Measurements from ENCODE around the gene SEC61A2.
"Not testable (repeated sequence)": the region's sequence is repeated elsewhere in the genome, so short reads cannot be mapped to it uniquely, and the experiment has no call there.

Gene SEC61A2

DNA sequence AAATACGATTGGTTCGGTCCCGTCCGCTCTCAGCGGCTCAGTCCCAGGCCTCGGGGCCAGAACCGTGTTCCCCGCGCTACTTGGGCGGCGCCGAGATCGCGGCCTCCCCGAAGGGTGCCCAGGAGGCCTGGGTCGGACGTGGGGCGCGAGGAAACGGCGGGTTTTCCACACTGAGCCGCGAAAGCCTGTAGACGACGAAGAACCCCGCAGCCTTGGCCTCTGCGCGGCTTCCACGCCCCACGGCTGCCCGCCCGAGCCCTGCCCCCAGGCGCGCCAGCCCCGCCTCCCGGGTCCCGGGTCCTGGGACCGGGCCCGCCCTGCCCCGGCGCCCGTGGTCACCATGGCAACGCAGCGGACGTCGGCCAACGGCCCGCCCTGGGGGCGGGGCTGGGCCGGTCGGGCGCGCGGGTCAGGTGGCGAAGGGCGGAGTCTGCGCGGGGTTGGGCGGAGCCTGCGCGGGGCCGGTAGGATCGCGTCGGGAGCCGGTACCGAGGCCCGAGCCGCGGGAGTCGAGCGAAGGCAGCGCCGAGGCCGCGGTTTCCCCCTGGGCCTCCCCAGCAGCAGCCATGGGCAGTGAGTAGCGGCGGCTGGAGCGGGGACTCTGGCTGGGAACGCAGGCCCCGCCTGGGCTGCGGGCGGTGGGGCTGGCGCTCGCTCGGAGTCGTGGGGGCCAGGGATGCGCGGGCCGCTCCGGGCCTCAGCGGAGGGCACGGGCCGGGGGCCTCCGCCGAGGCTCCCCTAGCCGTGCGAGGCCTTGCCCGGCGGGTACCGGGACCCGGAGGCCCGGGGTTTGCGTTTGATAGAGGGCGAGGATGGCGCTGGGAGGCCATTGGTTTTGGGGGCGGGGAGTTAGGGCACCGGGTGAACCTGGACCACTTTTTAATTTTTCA is at the start of gene SEC61A2:
Gene SEC61A2 (plus strand): TSS at position 456 of the 890 bp plus-strand sequence. CDS start 111 bp downstream, at position 567.
- DNase-seq (ENCODE audit: low read depth), result peak; percentile 98

DNA sequence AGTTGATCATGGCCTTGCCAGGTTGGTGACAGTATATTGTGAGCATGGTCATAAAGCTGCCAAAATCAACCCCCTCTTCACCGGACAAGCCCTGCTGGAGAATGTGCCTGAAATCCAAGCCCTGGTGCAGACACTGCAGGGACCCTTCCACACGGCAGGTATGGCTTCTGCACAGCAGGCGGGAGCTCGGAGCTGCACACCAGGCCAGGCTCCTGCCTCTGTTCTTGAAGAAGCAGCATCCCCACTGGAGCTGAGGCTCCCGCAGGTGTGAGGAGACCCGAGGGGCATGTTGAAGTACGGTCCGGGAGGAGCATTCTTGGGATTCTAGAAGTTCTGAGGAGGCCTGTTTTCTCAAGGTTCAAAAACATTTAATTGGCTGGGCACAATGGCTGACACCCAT is 48.0 kb upstream of the SEC61A2 start:
- no peak for DNase-seq (ENCODE audit: low read depth)

DNA sequence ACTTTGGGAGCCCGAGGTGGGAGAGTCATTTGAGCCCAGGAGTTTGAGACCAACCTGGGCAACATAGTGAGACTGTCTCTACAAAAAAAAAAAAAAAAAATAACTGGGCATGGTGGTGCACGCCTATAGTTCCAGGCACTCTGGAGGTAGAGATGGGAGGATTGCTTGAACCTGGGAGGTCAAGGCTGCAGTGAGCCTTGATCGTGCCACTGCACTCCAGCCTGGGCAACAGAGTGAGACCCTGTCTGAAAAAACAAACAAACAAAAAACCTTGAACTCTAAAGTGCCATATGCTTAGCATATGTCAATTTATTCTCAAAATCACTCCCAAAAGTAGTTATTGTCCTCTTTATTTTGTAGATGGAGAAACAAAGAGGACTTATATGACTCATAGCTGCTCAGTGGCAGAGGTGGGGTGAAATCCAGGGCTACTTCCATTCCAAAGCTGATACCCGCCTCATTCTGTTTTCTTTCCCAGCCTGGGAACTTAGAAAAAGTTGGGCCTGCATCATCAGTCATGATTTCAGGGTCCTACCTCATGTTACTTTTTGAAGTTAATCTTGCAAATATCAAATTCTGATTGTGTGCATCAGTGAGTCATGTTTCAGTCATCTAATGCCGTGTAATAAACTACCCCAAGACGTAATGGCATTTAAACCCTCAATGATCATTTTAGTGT is 47.5 kb upstream of the SEC61A2 start:
- no peak for DNase-seq (ENCODE audit: low read depth)

DNA sequence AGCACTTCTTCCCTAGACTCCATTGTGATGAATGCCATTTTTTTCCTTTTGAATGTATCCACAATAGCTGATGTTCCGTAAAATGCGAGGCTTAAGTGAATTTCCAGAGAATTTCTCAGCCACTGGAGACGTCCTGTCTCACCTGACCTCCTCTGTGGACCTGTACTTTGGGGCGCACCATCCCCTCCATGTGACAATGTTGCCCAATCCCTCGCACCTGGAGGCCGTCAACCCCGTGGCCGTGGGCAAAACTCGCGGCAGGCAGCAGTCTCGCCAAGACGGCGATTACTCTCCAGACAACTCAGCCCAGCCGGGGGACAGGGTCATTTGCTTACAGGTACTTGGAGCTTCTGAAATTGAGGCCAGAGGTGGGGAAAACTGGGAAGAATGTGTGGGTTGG is 40.6 kb upstream of the SEC61A2 start:
- no peak for DNase-seq (ENCODE audit: low read depth)

DNA sequence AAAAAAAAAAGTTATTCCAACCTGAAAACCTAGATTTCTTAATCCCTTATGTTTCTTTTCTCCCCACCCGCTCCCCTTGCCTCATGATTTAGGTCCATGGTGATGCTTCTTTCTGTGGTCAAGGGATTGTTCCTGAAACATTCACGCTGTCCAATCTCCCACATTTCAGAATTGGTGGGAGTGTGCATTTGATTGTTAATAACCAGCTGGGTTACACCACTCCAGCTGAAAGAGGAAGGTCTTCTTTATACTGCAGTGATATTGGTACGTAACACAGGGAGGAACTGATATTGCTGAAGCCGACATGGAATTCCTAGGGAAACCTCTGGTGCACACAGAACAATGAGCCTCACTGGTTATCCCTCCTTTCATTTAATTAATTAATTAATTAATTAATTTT is 38.1 kb upstream of the SEC61A2 start:
- no peak for DNase-seq (ENCODE audit: low read depth)

DNA sequence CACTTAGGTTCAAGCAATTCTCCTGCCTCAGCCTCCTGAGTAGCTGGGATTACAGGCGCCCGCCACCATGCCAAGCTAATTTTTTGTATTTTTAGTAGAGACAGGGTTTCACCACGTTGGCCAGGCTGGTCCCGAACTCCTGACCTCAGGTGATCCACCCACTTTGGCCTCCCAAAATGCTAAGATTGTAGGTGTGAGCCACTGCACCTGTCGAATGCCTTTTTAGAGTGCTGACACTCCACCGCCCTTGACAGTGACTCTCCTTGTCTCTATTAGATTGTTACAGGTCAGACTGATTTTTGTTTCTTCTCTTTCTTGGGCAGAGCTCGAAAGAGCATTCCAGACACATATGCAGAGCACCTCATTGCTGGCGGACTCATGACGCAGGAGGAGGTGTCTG is 32.1 kb upstream of the SEC61A2 start:
- DNase-seq (ENCODE audit: low read depth), result not testable (repeated sequence)

DNA sequence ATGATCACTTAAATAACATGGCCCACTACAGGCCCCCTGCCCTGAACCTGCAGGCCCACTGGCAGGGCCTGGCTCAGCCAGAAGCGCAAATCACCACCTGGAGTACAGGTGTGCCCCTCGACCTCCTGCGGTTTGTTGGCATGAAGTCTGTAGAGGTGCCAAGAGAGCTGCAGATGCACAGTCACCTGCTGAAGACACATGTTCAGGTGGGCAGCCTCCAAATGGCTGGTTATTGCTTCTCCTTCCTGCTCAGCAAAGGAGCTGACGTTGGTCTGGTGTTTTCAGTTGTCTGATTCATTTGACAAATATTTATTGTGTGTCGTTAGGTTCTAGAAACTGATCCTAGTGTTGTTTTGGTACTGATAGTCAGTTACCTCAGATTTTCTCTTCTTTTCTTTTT is 31.7 kb upstream of the SEC61A2 start:
- no peak for DNase-seq (ENCODE audit: low read depth)

DNA sequence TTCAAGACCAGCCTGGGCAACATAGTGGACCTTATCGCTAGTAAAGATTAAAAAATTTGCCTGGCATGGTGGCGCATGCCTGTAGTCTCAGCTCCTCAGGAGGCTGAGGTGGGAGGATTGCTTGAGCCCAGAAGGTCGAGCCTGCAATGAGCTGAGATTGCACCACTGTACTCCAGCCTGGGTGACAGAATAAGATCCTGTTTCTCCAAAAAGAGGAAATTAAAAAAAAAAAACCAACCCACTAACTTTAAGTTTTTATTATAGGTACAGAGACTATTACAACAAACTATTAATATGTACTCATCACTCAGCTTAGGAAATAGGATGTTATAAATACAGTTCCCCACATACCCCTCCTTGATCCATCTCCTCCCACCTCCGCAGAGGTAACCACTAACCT is 30.5 kb upstream of the SEC61A2 start:
- no peak for DNase-seq (ENCODE audit: low read depth)

DNA sequence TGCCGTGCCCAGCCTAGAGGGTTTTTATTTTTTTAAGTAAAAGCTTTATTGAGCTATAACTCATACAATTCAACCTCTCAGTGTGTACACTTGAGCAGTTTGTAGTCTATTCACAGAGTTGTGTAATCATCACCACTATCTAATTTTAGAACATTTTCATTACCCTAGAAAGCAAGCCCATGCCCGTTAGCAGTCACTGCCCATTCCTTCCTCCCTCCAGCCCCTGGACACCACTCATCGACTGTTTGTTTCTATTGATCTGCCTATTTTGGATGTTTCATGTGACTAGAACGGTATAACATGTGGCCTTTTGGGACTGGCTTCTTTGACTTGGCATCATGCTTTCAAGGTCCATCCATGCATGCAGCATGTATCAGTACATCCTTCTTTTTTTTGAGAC is 25.7 kb upstream of the SEC61A2 start:
- DNase-seq (ENCODE audit: low read depth), result no peak

DNA sequence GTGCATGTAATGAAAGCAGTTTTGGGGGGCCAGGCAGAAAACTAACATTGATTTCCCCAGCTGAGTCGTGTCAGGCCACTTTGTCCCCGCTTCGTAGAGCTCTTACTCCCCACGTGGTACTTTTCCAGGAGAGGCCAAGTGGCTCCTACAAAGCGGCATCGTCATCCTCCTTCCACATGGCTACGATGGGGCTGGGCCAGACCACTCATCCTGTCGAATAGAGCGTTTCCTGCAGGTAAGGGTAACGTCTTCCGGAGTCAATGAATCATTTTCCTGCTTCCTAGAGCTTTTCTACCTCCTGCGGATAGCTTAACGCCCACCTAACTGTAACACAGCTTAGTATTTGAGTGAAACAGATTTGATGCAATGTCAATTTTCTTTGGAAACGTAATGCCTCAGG is 21.7 kb upstream of the SEC61A2 start:
- no peak for DNase-seq (ENCODE audit: low read depth)

DNA sequence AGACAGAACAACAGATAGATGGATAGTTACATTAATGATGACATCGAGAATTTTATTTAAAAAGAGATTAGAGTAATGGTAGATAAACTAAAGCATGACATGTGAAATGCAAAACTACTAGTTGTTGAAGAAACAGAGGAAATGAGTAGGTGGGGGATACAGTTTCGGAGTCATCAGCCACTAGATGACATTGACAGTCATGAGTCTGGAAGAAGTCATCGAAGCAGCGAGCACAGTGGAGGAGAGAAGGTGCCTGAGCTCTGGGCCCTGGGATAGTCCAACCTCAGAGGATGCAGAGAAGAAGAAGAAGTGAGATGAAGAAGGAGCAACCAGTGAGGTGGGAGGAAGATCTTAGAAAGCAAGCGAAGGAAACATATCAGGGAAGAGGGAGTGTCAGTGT is 20.2 kb upstream of the SEC61A2 start:
- DNase-seq (ENCODE audit: low read depth), result no peak

DNA sequence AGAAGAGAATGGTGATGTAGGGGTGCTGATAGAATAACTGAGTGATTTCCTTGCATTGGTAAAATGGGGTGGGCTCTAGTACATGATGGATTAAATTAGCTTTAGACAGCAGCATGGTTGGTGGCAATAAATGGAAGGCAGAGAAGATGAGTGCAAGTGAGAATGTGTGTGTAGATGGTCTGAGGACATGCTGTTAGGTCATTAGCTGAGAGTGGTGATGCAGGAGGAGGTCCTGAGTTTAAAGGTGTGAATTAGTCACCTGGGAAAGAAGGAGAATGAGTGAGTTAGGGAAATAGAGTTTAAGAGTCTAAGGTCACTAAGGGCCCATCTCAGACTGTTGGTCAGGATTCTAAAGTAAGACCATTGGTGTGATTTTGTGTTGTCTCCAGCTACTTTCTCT is 17.9 kb upstream of the SEC61A2 start:
- no peak for DNase-seq (ENCODE audit: low read depth)

DNA sequence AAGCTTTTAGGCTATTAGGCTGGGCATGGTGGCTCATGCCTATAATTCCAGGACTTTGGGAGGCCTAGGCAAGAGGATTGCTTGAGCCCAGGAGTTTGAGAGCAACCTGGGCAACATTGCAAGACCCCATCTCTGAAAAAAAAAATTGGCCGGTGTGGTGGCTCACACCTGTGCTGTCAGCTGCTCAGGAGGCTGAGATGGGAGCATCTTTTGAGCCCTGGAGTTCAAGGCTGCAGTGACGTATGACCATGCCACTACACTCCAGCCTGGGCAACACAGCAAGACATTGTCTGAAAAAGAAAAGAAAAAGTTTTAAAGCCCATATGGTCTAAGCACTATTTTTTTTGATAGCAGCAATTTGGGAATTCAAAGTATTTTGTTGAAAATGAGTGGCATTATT is 15.8 kb upstream of the SEC61A2 start:
- DNase-seq (ENCODE audit: low read depth), result no peak

DNA sequence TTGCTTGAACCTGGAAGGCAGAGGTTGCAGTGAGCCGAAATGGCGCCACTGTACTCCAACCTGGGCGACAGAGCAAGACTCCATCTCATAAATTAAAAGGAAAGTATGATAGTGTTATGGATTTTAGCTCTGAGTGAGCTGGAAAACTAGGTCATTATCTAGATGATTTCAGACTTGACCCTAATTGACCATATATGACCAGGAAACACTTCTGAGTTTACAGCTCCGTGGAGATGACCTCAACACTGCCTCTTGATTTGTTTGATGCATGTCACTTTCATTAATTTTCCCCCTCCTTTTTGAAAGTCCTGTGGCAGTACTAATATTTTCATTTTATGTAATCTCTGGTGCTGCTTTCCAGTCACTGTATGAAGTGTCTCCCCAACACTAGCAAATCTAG is 7.8 kb upstream of the SEC61A2 start:
- DNase-seq (ENCODE audit: low read depth), result no peak

DNA sequence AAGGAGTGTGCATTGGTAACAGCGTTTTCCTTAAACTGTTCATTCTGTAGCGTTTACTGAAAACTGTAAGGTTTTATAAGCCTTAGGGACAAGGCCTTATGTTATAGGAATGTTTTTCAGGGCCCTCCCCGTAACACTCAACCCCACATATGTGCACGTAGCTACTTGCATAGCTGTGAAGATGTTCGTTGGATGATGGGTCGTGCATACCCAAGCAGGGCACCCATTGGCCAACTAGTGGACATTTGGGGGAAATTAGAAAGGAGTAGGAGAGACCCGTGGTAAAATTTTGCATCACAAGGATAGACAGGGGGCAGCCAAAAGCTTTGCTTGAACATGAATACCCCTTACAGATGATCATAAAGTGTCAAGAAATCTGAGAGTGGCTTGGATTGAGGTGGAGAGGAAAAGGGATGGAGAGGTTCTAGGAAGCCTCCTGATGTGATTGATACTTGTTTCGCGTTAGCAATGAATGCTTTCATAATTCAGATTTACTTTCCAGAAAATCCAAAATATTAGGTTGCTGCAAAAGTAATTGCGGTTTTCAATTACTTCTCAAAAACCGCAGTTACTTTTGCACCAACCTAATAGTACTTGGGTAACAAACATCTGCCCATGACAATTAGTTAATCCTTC is 878 bp downstream of the SEC61A2 start:
- DNase-seq (ENCODE audit: low read depth), result peak; percentile 19

DNA sequence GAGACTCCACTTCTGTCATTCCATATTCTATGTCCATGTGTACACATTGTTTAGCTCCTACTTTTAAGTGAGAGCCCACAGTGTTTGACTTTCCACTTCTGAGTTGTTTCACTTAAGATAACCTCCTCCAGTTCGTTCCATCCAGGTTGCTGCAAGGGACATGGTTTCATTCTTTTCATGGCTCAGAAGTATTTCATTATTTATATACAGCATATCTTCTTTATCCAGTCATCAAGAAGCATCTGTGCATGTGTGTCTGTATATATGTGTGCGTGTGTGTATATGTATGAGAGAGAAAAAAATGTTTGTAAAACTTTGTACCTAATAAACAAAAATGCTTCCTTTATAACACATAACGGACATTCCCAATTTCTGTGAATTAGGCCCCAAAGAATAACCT is 6.2 kb downstream of the SEC61A2 start:
- DNase-seq (ENCODE audit: low read depth), result no peak

DNA sequence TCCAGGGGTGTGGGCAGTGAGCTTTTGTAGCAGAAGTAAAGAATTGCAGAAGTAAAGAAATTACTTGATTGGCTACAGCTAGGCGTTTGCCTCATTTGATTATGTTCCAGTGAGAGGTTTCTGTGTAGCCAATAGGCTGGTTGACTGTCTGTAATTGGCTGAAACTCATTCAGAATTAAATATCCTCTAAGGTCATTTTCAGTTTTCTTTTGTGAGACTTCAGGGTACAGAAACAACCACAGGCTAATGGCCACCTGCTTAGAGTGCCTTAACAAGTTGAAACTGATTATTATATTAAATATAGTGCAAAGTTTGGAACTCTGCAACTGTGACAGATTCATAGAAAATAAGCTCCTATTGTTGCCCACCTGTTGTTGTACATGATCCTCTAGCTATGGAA is 10.6 kb downstream of the SEC61A2 start:
- no peak for DNase-seq (ENCODE audit: low read depth)

DNA sequence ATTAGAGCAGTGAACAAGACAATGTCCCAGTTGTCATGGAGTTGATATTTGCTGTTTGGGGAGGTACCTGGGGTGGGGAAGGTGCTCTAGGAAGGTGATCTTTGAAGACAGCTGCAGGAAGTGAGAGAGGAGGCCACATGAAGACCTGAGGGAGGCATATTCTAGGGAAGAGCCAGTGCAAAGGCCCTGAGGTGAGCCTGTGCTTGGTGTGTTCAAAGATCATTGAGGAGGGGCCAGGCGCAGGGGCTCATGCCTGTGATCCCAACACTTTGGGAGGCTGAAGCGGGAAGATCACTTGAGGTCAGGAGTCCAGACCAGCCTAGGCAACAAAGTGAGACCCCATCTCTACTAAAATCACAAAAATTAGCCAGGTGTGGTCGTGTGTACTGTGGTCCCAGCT is 15.1 kb downstream of the SEC61A2 start:
- no peak for DNase-seq (ENCODE audit: low read depth)

DNA sequence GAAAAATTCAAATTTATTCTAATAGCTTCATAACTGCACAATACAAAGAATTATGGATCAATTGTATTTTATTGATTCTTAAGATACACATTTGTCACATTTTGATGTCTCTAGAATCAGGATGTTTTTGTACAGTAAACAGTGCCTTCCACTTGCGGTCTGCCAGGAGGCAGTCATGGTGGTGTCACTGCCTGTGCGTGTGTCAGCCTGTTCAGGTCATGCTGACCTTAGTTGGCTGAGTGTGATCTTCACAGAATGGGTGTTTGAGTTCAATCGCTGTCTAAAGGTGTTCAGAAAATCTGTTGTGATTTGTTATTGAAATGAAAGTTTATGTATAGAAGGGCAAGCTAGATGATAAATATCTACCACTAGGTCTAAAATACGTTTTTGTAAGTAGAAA is 20.7 kb downstream of the SEC61A2 start:
- DNase-seq (ENCODE audit: low read depth), result no peak

DNA sequence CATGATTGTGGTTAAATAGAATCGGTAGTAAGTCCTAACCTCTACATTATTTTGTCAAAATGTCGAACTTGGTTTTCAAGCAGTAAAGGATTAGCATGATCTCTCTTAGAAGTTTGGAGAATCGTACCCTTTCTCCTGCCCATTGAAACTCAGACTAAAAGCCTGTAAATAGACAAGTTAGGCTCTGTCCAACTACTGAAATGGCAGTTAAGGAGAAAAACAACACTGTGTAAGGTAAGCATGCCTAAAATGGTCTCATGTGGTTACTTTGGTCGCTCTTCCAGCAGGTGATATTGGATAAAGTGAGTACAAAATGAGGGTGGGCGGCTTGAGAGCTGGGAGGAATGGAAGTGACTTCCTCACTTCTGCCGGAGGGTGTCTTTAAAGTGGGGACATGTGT is 25.0 kb downstream of the SEC61A2 start:
- DNase-seq (ENCODE audit: low read depth), result no peak

DNA sequence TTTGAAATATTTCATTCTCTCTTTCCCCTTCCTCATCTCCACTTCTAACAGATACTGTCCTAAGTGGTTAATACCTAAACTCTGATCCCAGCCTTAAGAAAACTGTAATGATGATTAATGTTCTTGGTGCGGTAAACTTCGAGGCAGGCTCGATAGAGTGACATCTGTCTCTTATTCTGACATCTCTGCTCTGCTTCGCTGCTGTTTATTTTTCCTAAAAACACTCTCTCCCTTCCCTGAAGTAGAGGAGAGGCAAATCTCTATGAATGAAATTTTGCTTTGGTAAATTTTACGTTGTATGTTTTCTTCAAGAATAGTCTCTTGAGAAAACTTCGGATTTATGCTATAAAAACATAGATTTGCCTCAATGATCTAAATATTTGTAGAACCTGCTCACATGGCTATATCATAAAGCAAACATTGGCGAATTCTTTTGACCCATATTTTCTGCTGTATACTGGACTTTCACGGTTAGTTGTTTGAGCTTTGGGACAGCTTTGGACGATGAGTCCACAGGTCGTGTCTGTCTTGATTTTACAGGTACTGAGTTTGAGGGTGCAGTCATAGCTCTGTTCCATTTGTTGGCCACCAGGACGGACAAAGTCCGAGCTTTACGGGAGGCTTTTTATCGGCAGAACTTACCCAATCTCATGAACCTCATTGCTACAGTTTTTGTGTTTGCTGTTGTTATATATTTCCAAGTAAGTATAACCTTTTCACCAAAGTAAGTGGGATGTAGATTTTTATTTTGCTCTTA is 27.1 kb downstream of the SEC61A2 start:
- DNase-seq (ENCODE audit: low read depth), result no peak

DNA sequence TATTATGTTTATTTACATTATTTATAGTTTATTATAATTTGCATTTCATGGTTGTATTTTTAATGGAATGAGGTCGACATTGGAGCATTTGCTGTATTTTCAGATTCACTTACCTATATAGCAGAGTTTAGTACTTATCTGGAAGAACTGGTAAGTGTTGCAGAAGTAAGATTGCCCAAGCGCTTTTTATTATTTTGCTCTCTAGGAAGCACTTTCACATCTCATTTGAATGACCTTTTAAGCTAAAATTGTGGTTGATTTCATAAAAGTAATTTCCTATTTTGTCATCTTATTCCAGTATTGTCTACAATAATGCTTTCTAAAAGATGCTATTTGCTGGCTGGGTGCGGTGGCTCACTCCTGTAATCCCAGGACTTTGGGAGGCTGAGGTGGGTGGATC is 28.6 kb downstream of the SEC61A2 start:
- DNase-seq (ENCODE audit: low read depth), result no peak
